ENCODE measurements around the gene GTF3A.

Gene GTF3A

GRCh38 chr13:27388241-27388640 lies 36.2 kb upstream of the GTF3A start:
- no peaks in the 10 kb centered on the region for H3K36me3 ChIP-seq (ENCODE audit: control insufficient read depth, insufficient read depth, low read length)
- H3K9ac ChIP-seq, result no peak overlapping the region
- H3K79me2 ChIP-seq, result no peaks in the 10 kb centered on the region
- TF ChIP-seq, protein P1, sequence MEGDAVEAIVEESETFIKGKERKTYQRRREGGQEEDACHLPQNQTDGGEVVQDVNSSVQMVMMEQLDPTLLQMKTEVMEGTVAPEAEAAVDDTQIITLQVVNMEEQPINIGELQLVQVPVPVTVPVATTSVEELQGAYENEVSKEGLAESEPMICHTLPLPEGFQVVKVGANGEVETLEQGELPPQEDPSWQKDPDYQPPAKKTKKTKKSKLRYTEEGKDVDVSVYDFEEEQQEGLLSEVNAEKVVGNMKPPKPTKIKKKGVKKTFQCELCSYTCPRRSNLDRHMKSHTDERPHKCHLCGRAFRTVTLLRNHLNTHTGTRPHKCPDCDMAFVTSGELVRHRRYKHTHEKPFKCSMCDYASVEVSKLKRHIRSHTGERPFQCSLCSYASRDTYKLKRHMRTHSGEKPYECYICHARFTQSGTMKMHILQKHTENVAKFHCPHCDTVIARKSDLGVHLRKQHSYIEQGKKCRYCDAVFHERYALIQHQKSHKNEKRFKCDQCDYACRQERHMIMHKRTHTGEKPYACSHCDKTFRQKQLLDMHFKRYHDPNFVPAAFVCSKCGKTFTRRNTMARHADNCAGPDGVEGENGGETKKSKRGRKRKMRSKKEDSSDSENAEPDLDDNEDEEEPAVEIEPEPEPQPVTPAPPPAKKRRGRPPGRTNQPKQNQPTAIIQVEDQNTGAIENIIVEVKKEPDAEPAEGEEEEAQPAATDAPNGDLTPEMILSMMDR (IDR thresholded peaks at IDR 0.05), result no peak
- no peak overlapping the region for H3K4me3 ChIP-seq (ENCODE audit: low read depth, low read length)
- no peaks in the 10 kb centered on the region for H3K9me3 ChIP-seq (ENCODE audit: control insufficient read depth, low read length)
- H3K4me1 ChIP-seq, result no peaks in the 10 kb centered on the region
- H3K27me3 ChIP-seq (ENCODE audit: control insufficient read depth, insufficient read depth, low read length), result no peaks in the 10 kb centered on the region
- H3K4me2 ChIP-seq (ENCODE audit: low read length), result no peak overlapping the region
- H2AFZ ChIP-seq, result no peak overlapping the region
- H3K27ac ChIP-seq, result no peak overlapping the region

DNA sequence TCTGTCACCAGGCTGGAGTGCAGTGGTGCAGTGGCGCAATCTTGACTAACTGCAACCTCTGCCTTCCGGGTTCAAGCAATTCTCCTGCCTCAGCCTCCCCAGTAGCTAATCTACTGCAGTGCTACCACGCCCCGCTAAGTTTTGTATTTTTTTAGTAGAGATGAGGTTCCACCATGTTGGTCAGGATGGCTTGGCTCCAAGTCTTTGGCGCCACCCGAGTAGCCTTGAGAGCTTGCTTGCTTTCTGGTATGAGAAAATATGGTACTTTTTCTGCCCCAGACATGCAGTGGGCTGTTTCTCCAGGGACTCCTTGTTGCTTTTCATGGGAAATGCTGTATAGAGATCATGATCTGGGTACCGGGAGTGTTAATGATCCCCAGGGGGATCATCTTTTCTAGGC lies 34.5 kb upstream of the GTF3A start:
- Histone ChIP-seq H3K27me3 (ENCODE audit: control insufficient read depth, insufficient read depth, low read length) (no peaks in the 10 kb centered on the region), H3K4me3 (ENCODE audit: low read depth, low read length) (no peak overlapping the region), H2AFZ (no peak overlapping the region), H3K4me2 (ENCODE audit: low read length) (no peak overlapping the region), H3K79me2 (no peaks in the 10 kb centered on the region), H3K27ac (no peak overlapping the region), H3K4me1 (no peaks in the 10 kb centered on the region), H3K9ac (no peak overlapping the region), H3K9me3 (ENCODE audit: control insufficient read depth, low read length) (no peaks in the 10 kb centered on the region), H3K36me3 (ENCODE audit: control insufficient read depth, insufficient read depth, low read length) (no peaks in the 10 kb centered on the region)
- TF ChIP-seq, protein P1 (IDR thresholded peaks at IDR 0.05), result no peak

- Histone ChIP-seq H2AFZ (no peak overlapping the region), H3K27ac (no peak overlapping the region), H3K4me2 (ENCODE audit: low read length) (no peak overlapping the region), H3K4me3 (ENCODE audit: low read depth, low read length) (no peak overlapping the region), H3K9ac (no peak overlapping the region), H3K79me2 (no peaks in the 10 kb centered on the region), H3K9me3 (ENCODE audit: control insufficient read depth, low read length) (no peaks in the 10 kb centered on the region), H3K27me3 (ENCODE audit: control insufficient read depth, insufficient read depth, low read length) (no peaks in the 10 kb centered on the region), H3K36me3 (ENCODE audit: control insufficient read depth, insufficient read depth, low read length) (no peaks in the 10 kb centered on the region), H3K4me1 (no peaks in the 10 kb centered on the region)
- TF ChIP-seq, protein P1 (IDR thresholded peaks at IDR 0.05), result no peak
Observed at GRCh38 chr13:27391471-27391870, 32.9 kb upstream of the GTF3A start.

DNA sequence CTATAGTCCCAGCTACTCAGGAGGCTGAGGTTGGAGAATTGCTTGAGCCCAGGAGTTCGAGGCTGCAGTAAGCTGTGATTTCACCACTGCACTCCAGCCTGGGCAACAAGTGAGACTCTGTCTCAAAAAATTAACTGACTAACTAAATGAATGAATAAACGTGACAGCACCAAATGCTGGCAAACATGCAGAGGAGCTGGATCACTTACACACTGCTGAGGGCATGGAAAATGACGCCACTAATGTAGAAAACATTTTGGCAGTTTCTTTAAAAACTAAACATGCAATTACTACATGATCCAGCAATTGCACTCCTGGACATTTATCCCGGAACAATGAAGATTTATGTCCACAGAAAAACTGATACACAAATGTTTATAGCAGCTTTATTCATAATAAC lies 31.3 kb upstream of the GTF3A start:
- TF ChIP-seq, protein P1 (IDR thresholded peaks at IDR 0.05), result no peak
- no peak overlapping the region for H3K4me2 ChIP-seq (ENCODE audit: low read length)
- no peaks in the 10 kb centered on the region for H3K4me1 ChIP-seq
- H3K4me3 ChIP-seq (ENCODE audit: low read depth, low read length), result no peak overlapping the region
- H2AFZ ChIP-seq, result no peak overlapping the region
- H3K9ac ChIP-seq, result no peak overlapping the region
- no peaks in the 10 kb centered on the region for H3K36me3 ChIP-seq (ENCODE audit: control insufficient read depth, insufficient read depth, low read length)
- H3K27ac ChIP-seq, result no peak overlapping the region
- no peaks in the 10 kb centered on the region for H3K9me3 ChIP-seq (ENCODE audit: control insufficient read depth, low read length)
- H3K27me3 ChIP-seq (ENCODE audit: control insufficient read depth, insufficient read depth, low read length), result no peaks in the 10 kb centered on the region
- no peaks in the 10 kb centered on the region for H3K79me2 ChIP-seq

GRCh38 chr13:27395007-27395510 lies 29.4 kb upstream of the GTF3A start:
- H3K4me1 ChIP-seq, result no peaks in the 10 kb centered on the region
- no peaks in the 10 kb centered on the region for H3K9me3 ChIP-seq (ENCODE audit: control insufficient read depth, low read length)
- no peak overlapping the region for H3K27ac ChIP-seq
- no peaks in the 10 kb centered on the region for H3K36me3 ChIP-seq (ENCODE audit: control insufficient read depth, insufficient read depth, low read length)
- H2AFZ ChIP-seq, result no peak overlapping the region
- H3K9ac ChIP-seq, result no peak overlapping the region
- no peaks in the 10 kb centered on the region for H3K79me2 ChIP-seq
- no peak overlapping the region for H3K4me2 ChIP-seq (ENCODE audit: low read length)
- no peaks in the 10 kb centered on the region for H3K27me3 ChIP-seq (ENCODE audit: control insufficient read depth, insufficient read depth, low read length)
- no peak overlapping the region for H3K4me3 ChIP-seq (ENCODE audit: low read depth, low read length)
- TF ChIP-seq, protein P1 (IDR thresholded peaks at IDR 0.05), result no peak
